T-helper 2 cell treated with Interferon-gamma antibody and Interleukin-4, amounts not matched to agents 5 μg/mL and 100 μg/mL, for 36 hours (primary cell): ENCODE results near the gene LRRC66.
A peak's percentile ranks its signal among the peaks of the same experiment; 100 is the strongest.

ENCODE experiments used
- DNase-seq: peaks from one replicate; pipeline ENCODE4 v3.0.0; 2021; ENCODE audit warnings: low spot score
- H3K27ac Mint-ChIP-seq: one replicate; pipeline ENCODE4 v1.8.0; 2021; ENCODE audit warnings: mild to moderate bottlenecking, mixed read lengths
- H3K27me3 Mint-ChIP-seq: one replicate; pipeline ENCODE4 v1.8.0; 2021; ENCODE audit warnings: low read depth, mixed read lengths
- H3K36me3 Mint-ChIP-seq: one replicate; pipeline ENCODE4 v1.8.0; 2021; ENCODE audit warnings: low read depth, mixed read lengths
- H3K4me1 Mint-ChIP-seq: one replicate; pipeline ENCODE4 v1.8.0; 2021; ENCODE audit warnings: low read depth, mixed read lengths
- H3K4me3 Mint-ChIP-seq: one replicate; pipeline ENCODE4 v1.8.0; 2022; ENCODE audit warnings: mild to moderate bottlenecking, moderate library complexity, mixed read lengths
- H3K9me3 Mint-ChIP-seq: one replicate; pipeline ENCODE4 v1.8.0; 2021; ENCODE audit warnings: mixed read lengths

Gene LRRC66

DNA sequence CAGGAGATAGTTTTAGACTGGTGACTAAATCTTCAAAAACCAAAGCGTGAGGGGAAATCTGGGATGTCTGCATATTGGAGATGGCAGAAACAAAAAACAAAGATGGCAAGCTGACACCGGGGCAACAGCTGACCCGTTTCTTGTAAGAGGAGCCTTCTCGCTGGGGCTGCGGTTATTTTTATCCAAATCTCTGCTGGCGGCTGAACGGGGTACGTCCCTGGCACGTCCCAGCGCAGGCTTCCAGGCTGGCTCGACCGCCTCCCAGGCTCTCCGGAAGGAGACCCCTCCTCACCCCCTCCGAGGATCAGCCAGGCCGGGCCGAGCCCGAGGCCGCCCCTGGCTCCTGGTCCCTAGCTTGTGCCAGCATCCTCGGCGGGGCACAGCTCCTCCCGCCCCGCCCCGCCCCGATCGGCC lies 17.5 kb upstream of the LRRC66 start:
- H3K4me1 Mint-ChIP-seq, result peaks cover 25% of the 10 kb centered on the region
- H3K36me3 Mint-ChIP-seq, result peaks cover 2% of the 10 kb centered on the region
- H3K27ac Mint-ChIP-seq, result peak overlapping the region; percentile 69
- peak overlapping the region; percentile 88 for H3K4me3 Mint-ChIP-seq
- H3K9me3 Mint-ChIP-seq, result no peaks in the 10 kb centered on the region
- H3K27me3 Mint-ChIP-seq, result peaks cover 30% of the 10 kb centered on the region
- DNase-seq, result peak; percentile 11

DNA sequence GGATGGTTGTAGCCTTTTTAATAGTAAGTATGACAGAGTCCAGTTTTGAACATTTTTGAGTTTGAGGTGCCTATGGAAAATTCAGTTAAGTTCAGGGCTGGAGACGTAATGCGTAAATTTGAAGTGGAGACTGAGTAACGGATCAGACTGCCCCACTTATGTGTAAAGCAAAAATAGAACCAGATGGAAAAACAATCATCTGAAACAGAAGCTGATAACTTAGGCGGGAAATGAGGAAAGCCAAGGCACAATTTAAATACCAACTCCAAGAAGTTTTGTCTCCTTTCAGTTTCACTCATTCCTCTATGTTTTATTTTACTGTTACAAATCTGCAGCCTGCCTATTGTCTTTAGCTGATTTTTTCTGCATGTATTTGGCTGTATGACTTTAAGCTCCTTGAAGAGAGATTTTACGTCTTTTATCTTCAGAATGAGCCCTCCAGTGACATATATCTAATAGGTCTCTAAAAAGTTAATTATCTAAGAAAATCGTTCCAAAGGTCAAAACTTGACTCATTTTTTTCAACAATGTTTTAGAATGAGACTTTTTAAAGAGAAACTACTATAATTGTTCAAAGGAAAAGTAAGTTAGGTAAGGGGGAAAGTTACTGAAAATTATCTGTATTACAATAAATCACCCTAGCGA lies 16.8 kb upstream of the LRRC66 start:
- Mint-ChIP-seq H3K36me3 (peaks cover 4% of the 10 kb centered on the region), H3K4me3 (peak overlapping the region; percentile 88), H3K9me3 (no peaks in the 10 kb centered on the region), H3K27ac (peak overlapping the region; percentile 69), H3K27me3 (peaks cover 25% of the 10 kb centered on the region), H3K4me1 (peaks cover 25% of the 10 kb centered on the region)
- DNase-seq, result no peak

DNA sequence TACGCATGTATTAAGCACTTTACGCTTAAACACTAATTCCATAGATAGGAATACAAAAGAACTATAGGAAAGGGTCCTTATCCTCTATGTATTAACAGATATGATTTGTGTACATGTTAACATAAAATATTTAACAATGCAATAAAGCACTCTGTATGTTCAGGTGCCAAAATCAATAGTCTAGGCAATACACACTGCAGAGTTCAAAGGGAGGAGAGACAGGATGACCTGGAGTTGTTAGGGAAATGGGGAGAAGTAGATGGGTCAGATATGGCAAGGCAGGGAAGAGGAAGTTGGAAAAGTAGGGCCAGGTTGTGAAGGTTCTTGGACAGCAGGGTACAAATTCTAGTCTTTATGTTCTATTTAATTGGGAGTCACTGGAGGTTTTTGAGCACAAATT lies 15.0 kb upstream of the LRRC66 start:
- no peak overlapping the region for H3K4me3 Mint-ChIP-seq
- no peaks in the 10 kb centered on the region for H3K9me3 Mint-ChIP-seq
- H3K4me1 Mint-ChIP-seq, result peaks cover 26% of the 10 kb centered on the region
- H3K27me3 Mint-ChIP-seq, result peaks cover 11% of the 10 kb centered on the region
- no peak for DNase-seq
- peaks cover 13% of the 10 kb centered on the region for H3K36me3 Mint-ChIP-seq
- no peak overlapping the region for H3K27ac Mint-ChIP-seq

DNA sequence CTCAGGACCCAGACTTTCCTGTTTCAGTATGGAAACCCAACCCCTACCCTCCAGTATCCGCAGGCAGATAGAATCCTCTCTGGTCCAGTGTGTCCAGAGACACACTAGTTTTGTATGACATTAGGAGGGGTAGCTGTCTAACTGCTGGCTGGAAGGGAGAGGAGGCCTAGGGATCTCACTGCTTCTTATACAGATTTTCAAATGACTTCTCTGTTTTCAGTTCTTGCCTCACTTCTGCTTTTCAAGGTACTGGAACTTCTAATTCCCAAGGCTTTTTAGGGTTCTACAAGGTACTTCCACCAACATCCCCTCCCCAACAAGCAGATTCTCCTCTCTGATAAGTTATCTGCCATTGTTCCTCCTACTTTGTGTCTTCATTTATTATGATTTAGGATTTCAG lies 11.8 kb upstream of the LRRC66 start:
- Mint-ChIP-seq H3K4me1 (peaks cover 16% of the 10 kb centered on the region), H3K4me3 (no peak overlapping the region), H3K36me3 (peaks cover 21% of the 10 kb centered on the region), H3K27ac (no peak overlapping the region), H3K9me3 (no peaks in the 10 kb centered on the region), H3K27me3 (no peaks in the 10 kb centered on the region)
- DNase-seq, result no peak

DNA sequence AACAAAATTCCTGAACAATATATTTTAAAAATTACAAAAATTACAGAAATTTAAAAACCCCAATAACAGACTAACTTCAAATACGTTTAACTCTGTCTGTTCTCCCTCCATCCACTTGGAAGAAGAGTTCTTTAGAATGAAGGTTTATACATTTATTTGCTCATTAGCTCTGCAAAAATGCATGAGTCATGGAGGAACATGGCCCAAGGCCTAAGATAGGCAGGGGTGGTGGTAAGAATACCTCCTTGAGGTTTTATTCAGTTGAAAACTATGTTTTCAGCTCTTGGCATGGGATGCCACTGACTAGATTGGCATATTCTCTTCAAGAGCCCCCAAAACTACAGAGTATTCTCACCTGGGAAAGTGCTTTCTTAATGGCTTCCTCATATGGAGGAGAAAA lies 8.8 kb upstream of the LRRC66 start:
- no peaks in the 10 kb centered on the region for H3K27me3 Mint-ChIP-seq
- no peak overlapping the region for H3K27ac Mint-ChIP-seq
- no peak overlapping the region for H3K4me3 Mint-ChIP-seq
- H3K36me3 Mint-ChIP-seq, result peaks cover 21% of the 10 kb centered on the region
- DNase-seq, result no peak
- no peaks in the 10 kb centered on the region for H3K9me3 Mint-ChIP-seq
- H3K4me1 Mint-ChIP-seq, result peaks cover 1% of the 10 kb centered on the region

DNA sequence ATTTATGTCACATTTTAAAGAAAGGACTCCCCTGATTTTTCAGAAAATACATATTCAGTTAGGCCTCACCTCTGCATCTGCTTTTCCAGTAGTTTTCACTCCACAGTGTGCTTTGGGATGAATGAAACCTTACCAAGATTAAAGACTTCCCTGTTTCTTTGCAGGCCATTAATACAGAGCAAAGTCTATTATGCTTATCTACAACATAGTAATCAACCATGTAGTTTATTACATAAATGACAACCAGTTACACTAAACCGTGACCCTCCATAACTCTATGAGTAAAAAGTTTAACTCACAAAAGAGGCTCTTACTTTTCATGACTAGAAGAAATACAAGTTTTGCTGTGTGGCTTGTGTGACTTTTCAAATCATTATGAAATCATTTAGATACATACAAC lies 2.3 kb downstream of the LRRC66 start:
- Mint-ChIP-seq H3K27me3 (no peaks in the 10 kb centered on the region), H3K4me3 (no peak overlapping the region), H3K9me3 (no peaks in the 10 kb centered on the region), H3K4me1 (peaks cover 3% of the 10 kb centered on the region), H3K36me3 (no peaks in the 10 kb centered on the region), H3K27ac (no peak overlapping the region)
- DNase-seq, result no peak

DNA sequence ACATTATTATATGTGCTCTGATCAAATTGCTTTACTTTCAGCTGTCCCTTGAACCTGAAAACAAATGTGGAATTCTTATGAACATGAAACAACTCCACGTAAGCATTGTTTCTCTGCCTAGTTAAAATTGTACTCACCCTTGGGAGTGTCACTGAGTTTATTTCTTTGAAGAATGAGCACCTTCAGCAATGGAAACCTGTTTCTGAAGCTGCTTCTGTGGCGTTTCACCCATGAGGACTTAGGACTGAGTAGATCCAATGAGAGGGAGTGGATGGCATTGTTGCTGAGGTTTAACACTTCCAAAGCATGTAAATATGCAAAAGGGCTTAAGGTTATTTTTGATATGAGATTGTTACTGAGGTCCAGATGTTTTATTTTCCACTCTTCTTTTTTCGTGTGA lies 3.2 kb downstream of the LRRC66 start:
- Mint-ChIP-seq H3K36me3 (no peaks in the 10 kb centered on the region), H3K4me1 (peaks cover 3% of the 10 kb centered on the region), H3K27ac (no peak overlapping the region), H3K9me3 (no peaks in the 10 kb centered on the region), H3K27me3 (no peaks in the 10 kb centered on the region), H3K4me3 (no peak overlapping the region)
- DNase-seq, result no peak

DNA sequence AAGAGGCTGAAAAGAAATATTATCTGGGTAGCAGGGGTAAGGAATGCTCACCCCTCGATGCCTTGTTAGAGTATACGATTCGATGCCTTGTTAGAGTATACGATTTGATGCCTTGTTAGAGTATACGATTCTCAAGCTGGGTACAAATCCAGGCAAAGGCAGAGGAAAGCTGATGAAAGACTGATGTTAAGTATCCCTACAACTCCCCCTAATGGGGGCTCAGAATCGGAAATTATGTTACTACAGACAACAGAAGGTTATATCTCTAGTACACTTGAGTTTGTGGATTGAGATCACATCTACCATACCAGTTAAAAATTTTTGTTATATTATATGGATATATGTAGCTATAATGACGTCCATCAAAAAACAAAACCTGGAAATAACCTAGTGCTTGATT lies 4.8 kb downstream of the LRRC66 start:
- H3K9me3 Mint-ChIP-seq, result no peaks in the 10 kb centered on the region
- DNase-seq, result no peak
- H3K27ac Mint-ChIP-seq, result no peak overlapping the region
- no peak overlapping the region for H3K4me3 Mint-ChIP-seq
- H3K4me1 Mint-ChIP-seq, result peaks cover 5% of the 10 kb centered on the region
- H3K27me3 Mint-ChIP-seq, result no peaks in the 10 kb centered on the region
- H3K36me3 Mint-ChIP-seq, result no peaks in the 10 kb centered on the region

DNA sequence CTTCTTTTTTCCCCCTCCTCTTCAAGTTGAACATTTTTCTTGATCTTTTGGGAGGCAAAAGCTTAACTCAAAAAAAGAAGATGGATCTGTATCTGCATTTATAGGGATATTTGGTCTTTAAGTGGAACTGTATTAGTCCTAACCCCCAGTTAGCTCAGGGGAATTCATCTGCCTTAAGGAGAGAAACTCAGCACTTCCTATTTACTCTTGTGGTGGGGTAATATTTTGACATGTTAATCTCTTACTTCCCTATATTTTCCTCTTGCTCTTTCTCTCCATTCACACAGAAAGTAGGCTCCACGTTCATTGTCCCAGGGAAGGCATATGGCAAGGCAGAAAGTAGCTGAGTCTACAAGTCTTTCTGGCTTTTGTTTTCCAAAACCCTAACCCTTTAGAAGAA lies 5.3 kb downstream of the LRRC66 start:
- H3K9me3 Mint-ChIP-seq, result no peaks in the 10 kb centered on the region
- H3K36me3 Mint-ChIP-seq, result no peaks in the 10 kb centered on the region
- no peaks in the 10 kb centered on the region for H3K27me3 Mint-ChIP-seq
- no peak for DNase-seq
- H3K4me3 Mint-ChIP-seq, result no peak overlapping the region
- peaks cover 3% of the 10 kb centered on the region for H3K4me1 Mint-ChIP-seq
- no peak overlapping the region for H3K27ac Mint-ChIP-seq

DNA sequence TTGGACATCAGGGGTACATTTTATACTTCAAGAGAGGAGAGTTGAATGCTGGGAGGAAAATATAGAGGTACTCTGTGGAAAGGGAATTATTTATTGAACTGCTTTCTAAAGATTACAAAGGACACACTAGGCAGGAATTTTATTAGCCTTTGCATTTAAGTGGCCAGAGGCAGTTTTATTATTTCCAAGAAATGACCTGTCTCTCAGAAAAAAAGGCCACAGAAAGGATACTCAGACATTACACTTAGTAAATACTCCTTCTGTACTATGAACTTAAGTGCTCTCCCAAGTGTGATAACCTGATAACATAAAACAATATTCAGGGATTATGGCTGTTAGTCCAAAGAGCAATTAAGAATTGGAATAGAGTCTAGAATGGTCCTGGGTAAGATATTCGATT lies 7.5 kb downstream of the LRRC66 start:
- DNase-seq, result no peak
- Mint-ChIP-seq H3K4me1 (peaks cover 2% of the 10 kb centered on the region), H3K27ac (no peak overlapping the region), H3K9me3 (no peaks in the 10 kb centered on the region), H3K27me3 (no peaks in the 10 kb centered on the region), H3K4me3 (no peak overlapping the region), H3K36me3 (no peaks in the 10 kb centered on the region)

DNA sequence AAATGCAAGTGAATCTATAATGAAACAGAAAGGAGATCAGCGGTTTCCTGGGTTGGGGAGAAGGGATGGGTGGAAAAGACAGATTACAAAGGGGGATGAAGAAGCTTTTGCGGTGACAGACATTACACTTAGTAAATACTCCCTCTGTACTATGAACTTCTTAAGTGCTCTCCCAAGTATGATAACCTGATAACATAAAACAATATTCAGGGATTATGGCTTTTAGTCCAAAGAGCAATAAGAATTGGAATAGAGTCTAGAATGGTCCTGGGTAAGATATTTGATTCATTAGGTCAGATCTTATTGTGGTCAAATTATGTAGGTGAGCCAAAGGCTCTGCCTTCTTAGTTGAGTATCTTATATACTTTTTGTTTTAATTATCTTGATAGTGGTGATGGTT lies 9.2 kb downstream of the LRRC66 start:
- Mint-ChIP-seq H3K36me3 (no peaks in the 10 kb centered on the region), H3K9me3 (no peaks in the 10 kb centered on the region), H3K27ac (no peak overlapping the region), H3K4me3 (no peak overlapping the region), H3K4me1 (peaks cover 2% of the 10 kb centered on the region), H3K27me3 (no peaks in the 10 kb centered on the region)
- DNase-seq, result no peak

DNA sequence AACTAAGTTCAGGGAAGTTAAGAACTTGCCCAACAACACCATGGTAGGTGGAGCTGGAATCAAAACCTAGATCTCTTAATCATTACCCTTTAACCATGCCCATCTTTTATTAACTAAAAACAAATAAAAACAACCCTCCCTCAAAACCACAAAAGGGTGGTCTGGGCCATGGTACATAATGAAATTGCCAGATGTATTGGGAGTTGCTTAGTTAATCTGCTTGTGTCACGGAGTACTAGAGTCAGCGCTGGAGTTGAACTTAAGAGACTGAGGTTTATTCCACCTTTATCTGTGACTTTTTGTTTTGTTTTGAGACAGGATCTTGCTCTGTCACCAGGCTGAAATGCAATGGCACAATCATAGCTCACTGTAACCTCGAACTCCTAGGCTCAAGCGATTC lies 13.3 kb downstream of the LRRC66 start:
- DNase-seq, result no peak
- H3K9me3 Mint-ChIP-seq, result no peaks in the 10 kb centered on the region
- H3K4me3 Mint-ChIP-seq, result no peak overlapping the region
- H3K36me3 Mint-ChIP-seq, result no peaks in the 10 kb centered on the region
- H3K27me3 Mint-ChIP-seq, result no peaks in the 10 kb centered on the region
- H3K27ac Mint-ChIP-seq, result no peak overlapping the region
- peaks cover 2% of the 10 kb centered on the region for H3K4me1 Mint-ChIP-seq

DNA sequence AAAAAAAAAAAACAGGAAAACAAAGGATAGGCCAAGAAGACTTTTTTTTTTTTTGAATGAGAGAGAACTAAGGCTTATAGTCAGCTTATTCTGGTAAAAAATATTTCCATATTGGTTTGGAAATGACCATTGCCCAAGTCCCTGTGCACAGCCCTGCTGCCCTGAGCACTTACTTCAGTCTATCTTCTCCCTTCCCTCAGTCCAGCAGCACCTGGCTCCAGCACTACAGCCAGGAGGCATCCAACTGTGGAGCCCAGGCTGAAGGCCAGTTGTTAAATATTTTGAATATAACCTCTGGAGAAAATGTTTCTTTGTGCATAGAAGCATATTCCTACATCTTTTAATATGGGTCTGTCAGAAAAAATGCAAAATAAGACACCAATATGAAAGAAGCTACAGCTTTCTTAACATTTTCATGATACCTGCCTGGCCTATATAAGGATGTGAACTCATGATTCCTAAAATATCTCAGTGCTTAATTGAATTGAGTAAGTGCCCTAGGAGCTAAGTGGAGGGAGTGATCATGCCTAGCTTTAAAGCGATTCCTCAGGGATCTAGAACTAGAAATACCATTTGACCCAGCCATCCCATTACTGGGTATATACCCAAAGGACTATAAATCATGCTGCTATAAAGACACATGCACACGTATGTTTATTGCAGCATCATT lies 14.4 kb downstream of the LRRC66 start:
- Mint-ChIP-seq H3K4me1 (no peaks in the 10 kb centered on the region), H3K36me3 (no peaks in the 10 kb centered on the region), H3K9me3 (no peaks in the 10 kb centered on the region), H3K4me3 (no peak overlapping the region), H3K27me3 (no peaks in the 10 kb centered on the region), H3K27ac (no peak overlapping the region)
- DNase-seq, result no peak

DNA sequence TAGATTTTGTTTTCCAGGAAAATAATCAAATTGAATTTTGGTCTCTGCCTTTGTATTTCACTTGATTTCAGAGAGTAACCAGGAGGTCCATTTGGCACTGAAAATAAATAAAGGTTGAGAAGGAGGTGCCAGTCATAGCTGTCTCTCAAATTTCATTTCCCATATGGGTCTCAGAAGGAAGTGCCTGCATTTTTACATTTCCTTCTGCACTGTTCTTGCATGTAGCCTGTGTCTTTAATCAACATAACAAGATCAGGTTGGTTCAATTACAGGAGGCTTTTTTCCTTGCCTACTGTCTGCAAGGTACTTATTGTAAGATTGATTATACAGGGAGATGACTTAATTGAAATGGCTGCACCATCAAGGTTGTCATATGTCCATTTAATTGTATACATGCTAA lies 15.7 kb downstream of the LRRC66 start:
- Mint-ChIP-seq H3K4me3 (no peak overlapping the region), H3K4me1 (no peaks in the 10 kb centered on the region), H3K27ac (no peak overlapping the region), H3K9me3 (no peaks in the 10 kb centered on the region), H3K36me3 (no peaks in the 10 kb centered on the region), H3K27me3 (no peaks in the 10 kb centered on the region)
- no peak for DNase-seq

DNA sequence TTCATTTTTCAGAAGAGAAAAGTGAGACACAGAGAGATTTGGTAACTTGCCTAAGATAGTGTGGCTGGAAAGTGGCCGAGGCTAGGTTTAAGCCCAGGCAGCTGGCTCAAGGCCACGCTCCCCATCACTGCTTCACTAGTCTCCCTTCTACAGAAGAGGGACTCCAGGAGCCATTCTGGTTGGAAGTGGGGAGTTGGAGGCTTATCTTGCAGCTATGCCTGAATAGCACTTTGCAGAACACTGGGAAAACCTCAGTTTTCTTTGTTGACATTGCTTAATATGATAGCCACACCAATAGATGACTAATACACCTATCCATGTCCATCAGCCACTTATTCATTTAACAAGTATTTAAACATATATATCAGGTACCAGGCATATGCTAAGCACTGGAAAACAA lies 18.5 kb downstream of the LRRC66 start:
- Mint-ChIP-seq H3K4me1 (no peaks in the 10 kb centered on the region), H3K27ac (no peak overlapping the region)
- no peak for DNase-seq

More for the DNA sequence above, 18.5 kb downstream of the LRRC66 start:
- H3K36me3 Mint-ChIP-seq, result no peaks in the 10 kb centered on the region
- no peak overlapping the region for H3K4me3 Mint-ChIP-seq
- no peaks in the 10 kb centered on the region for H3K27me3 Mint-ChIP-seq
- H3K9me3 Mint-ChIP-seq, result no peaks in the 10 kb centered on the region
